ENCODE results near the gene ST6GAL1. TPM values are rescaled to one million over a fixed set of nuclear protein-coding genes. Genes with fewer than 3 reads are reported as not detected.

ST6GAL1 gene
- total and polyA plus RNA-seq, 9 donors = 9.4 to 17.3 (median 13.0) TPM

DNA sequence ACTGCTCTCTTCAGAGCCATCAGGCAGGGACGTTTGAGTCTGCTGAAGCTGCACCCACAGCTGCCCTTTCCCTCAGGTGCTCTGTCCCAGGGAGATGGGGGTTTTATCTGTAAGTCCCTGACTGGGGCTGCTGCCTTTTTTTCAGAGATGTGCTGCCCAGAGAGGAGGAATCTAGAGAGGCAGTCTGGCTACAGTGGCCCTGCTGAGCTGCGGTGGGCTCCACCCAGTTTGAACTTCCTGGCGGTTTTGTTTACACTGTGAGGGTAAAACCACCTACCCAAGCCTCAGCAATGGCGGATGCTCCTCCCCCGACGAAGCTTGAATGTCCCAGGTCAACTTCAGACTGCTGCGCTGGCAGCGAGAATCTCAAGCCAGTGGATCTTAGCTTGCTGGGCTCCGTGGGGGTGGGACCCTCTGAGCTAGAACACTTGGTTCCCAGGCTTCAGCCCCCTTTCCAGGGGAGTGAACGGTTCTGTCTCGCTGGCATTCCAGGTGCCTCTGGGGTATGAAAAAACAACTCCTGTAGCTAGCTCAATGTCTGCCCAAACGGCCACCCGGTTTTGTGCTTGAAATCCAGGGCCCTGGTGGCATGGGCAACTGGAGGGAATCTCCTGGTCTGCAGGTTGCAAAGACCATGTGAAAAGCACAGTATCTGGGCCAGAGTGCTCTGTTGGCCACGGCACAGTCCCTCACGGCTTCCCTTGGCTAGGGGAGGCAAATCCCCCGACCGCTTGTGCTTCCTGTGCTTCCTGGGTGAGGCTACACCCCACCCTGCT is 21.1 kb upstream of the ST6GAL1 start:
- Histone ChIP-seq H3K36me3 (ENCODE audit: control insufficient read depth, insufficient read depth, low read length) (no peaks in the 10 kb centered on the region), H3K4me3 (ENCODE audit: low read length) (no peak overlapping the region), H3K9me3 (replicated peaks; ENCODE audit: control insufficient read depth, low read depth, low read length) (no peaks in the 10 kb centered on the region), H3K27me3 (ENCODE audit: control insufficient read depth, insufficient read depth, low read length) (no peaks in the 10 kb centered on the region), H3K27ac (ENCODE audit: low read length) (no peak overlapping the region), H3K4me1 (ENCODE audit: control insufficient read depth, insufficient read depth, low read length) (no peaks in the 10 kb centered on the region)
- no peak for DNase-seq
- 72% methylated on average over 17 of the region's 17 CpGs for WGBS (ENCODE audit: insufficient coverage)

DNA sequence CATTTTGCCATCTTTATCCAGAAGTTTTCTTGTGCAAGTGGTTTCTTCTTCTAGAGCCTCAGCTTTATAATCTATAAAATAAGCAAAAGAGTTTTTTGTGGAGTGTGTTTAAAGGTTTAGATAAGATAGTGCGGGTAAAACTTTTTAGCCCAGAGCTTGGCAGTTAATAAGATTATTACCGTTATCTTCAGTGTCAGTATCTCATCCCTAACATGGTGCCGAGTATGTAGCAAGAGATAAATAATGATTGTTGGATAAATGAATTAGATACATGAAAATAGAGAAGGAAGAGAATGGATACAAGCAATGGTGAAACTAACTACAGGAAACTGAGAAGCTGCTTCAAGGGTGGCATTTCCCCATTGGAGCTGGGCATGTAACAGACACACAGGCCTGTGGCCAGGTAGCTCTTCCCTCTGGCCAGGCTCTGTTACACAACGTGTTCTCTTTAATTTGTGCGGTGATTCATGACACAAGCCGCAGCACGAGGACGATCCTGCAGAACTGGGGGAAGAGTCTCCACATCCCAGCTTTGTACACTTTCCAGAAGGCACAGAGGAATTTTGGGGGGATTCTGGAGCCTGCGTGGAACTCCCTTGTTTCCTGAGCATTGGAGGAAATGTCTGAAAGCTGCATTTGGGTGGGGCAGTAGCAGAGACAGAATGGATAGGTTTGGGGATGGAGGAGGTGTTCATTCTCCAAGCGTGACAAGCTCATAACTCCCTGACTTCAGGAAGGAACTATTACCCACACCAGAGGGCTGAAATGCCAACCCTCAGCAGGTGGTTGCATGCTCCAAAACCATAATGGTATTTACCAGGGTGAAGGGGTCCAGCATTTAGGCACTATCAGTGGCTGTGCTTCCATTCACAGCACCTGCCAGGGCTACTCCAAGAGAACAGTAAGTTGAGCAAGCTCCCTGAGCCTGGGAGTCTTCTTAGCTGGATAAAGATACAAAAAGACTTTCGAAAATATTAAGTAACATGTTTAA is 14.2 kb upstream of the ST6GAL1 start:
- Histone ChIP-seq H3K4me1 (ENCODE audit: control insufficient read depth, insufficient read depth, low read length) (no peaks in the 10 kb centered on the region), H3K27me3 (ENCODE audit: control insufficient read depth, insufficient read depth, low read length) (peaks cover 6% of the 10 kb centered on the region), H3K9me3 (replicated peaks; ENCODE audit: control insufficient read depth, low read depth, low read length) (no peaks in the 10 kb centered on the region), H3K4me3 (ENCODE audit: low read length) (no peak overlapping the region), H3K36me3 (ENCODE audit: control insufficient read depth, insufficient read depth, low read length) (no peaks in the 10 kb centered on the region), H3K27ac (ENCODE audit: low read length) (no peak overlapping the region)
- WGBS (ENCODE audit: insufficient coverage) = 39% methylated on average over 2 of the region's 11 CpGs
- no peak for DNase-seq

- no peak for DNase-seq
- WGBS (ENCODE audit: insufficient coverage) = 60% methylated on average over 1 of the region's 4 CpGs
- peaks cover 6% of the 10 kb centered on the region for H3K27me3 ChIP-seq (ENCODE audit: control insufficient read depth, insufficient read depth, low read length)
- no peaks in the 10 kb centered on the region for H3K9me3 ChIP-seq (replicated peaks; ENCODE audit: control insufficient read depth, low read depth, low read length)
- H3K27ac ChIP-seq (ENCODE audit: low read length) = no peak overlapping the region
- H3K36me3 ChIP-seq (ENCODE audit: control insufficient read depth, insufficient read depth, low read length) = no peaks in the 10 kb centered on the region
- no peaks in the 10 kb centered on the region for H3K4me1 ChIP-seq (ENCODE audit: control insufficient read depth, insufficient read depth, low read length)
- no peak overlapping the region for H3K4me3 ChIP-seq (ENCODE audit: low read length)
Observed at GRCh38 chr3:186917512-186918312, 12.6 kb upstream of the ST6GAL1 start.

DNA sequence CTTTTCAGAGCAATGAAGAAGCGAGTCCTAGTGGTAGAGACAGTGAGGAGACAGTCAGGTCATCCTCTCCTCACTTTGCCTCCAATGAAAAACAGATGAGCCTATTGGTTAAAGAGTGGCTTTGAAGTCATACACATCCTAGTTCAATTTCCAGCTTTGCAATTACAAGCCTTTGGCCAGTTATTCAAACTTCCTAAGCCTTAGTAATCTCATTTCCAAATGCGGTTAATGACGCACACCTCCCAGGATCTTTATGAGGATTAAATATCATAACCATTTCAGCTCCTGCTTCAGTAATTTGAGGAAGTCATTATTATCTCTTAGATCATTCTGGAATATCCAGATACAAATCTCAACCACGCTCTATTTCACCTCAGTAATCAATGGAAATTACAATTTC is 10.0 kb upstream of the ST6GAL1 start:
- no peaks in the 10 kb centered on the region for H3K4me1 ChIP-seq (ENCODE audit: control insufficient read depth, insufficient read depth, low read length)
- peaks cover 6% of the 10 kb centered on the region for H3K27me3 ChIP-seq (ENCODE audit: control insufficient read depth, insufficient read depth, low read length)
- H3K27ac ChIP-seq (ENCODE audit: low read length) = no peak overlapping the region
- DNase-seq = no peak
- no peaks in the 10 kb centered on the region for H3K9me3 ChIP-seq (replicated peaks; ENCODE audit: control insufficient read depth, low read depth, low read length)
- no peaks in the 10 kb centered on the region for H3K36me3 ChIP-seq (ENCODE audit: control insufficient read depth, insufficient read depth, low read length)
- H3K4me3 ChIP-seq (ENCODE audit: low read length) = no peak overlapping the region
- no CpG with 5 or more reads among the region's 4 CpGs for WGBS (ENCODE audit: insufficient coverage)

DNA sequence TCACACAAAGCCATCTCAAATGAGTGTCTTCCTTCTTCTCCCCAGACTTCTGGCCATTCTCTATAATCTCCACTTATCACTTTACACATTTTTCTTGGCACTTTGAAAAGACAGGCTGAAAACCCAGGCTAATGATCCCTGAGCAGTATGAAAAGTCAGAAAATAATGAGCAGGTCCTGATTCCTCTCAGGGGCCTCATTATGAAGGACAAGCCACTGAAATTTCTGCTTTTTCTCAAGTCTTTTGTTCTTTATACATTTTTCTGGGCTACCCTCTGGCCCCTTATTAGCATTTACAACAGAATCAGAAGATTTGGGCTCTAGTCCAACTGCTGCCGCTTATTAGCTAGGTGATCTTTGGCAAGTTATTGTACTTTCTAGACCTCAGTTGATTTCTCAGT is 9.5 kb upstream of the ST6GAL1 start:
- H3K27ac ChIP-seq (ENCODE audit: low read length) = no peak overlapping the region
- DNase-seq = no peak
- peaks cover 6% of the 10 kb centered on the region for H3K27me3 ChIP-seq (ENCODE audit: control insufficient read depth, insufficient read depth, low read length)
- no peaks in the 10 kb centered on the region for H3K4me1 ChIP-seq (ENCODE audit: control insufficient read depth, insufficient read depth, low read length)
- H3K36me3 ChIP-seq (ENCODE audit: control insufficient read depth, insufficient read depth, low read length) = no peaks in the 10 kb centered on the region
- no peak overlapping the region for H3K4me3 ChIP-seq (ENCODE audit: low read length)
- H3K9me3 ChIP-seq (replicated peaks; ENCODE audit: control insufficient read depth, low read depth, low read length) = no peaks in the 10 kb centered on the region
- no CpG with 5 or more reads among the region's 1 CpG for WGBS (ENCODE audit: insufficient coverage)

GRCh38 chr3:186921578-186921977 is 8.7 kb upstream of the ST6GAL1 start:
- Histone ChIP-seq H3K9me3 (replicated peaks; ENCODE audit: control insufficient read depth, low read depth, low read length) (no peaks in the 10 kb centered on the region), H3K4me1 (ENCODE audit: control insufficient read depth, insufficient read depth, low read length) (no peaks in the 10 kb centered on the region), H3K27ac (ENCODE audit: low read length) (no peak overlapping the region), H3K36me3 (ENCODE audit: control insufficient read depth, insufficient read depth, low read length) (no peaks in the 10 kb centered on the region), H3K27me3 (ENCODE audit: control insufficient read depth, insufficient read depth, low read length) (no peaks in the 10 kb centered on the region), H3K4me3 (ENCODE audit: low read length) (no peak overlapping the region)
- WGBS (ENCODE audit: insufficient coverage) = 86% methylated on average over 1 of the region's 3 CpGs
- DNase-seq = no peak

DNA sequence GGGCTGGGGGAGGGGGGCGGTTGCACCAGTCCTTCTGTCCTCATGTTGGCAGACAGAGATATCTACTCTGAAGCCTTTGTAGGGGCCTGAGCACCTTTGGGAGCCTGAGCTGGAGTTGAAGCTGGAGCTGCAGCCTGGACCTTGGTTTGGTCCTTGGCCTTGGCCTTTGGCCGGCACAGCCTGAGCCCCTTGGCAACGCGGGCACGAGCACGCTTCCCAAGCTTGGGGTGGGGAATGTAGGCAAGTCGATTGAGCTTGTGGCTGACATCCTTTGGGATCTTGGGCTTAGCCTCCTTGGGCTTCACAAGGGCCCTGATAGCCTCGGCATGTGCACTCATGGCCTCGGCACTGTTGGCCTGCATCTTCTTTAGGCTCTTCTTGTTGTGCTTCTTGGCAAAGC is 8.1 kb upstream of the ST6GAL1 start:
- H3K4me3 ChIP-seq (ENCODE audit: low read length) = no peak overlapping the region
- no peak overlapping the region for H3K27ac ChIP-seq (ENCODE audit: low read length)
- 93% methylated on average over 9 of the region's 9 CpGs for WGBS (ENCODE audit: insufficient coverage)
- H3K9me3 ChIP-seq (replicated peaks; ENCODE audit: control insufficient read depth, low read depth, low read length) = no peaks in the 10 kb centered on the region
- H3K4me1 ChIP-seq (ENCODE audit: control insufficient read depth, insufficient read depth, low read length) = no peaks in the 10 kb centered on the region
- H3K36me3 ChIP-seq (ENCODE audit: control insufficient read depth, insufficient read depth, low read length) = no peaks in the 10 kb centered on the region
- DNase-seq = no peak
- H3K27me3 ChIP-seq (ENCODE audit: control insufficient read depth, insufficient read depth, low read length) = no peaks in the 10 kb centered on the region

DNA sequence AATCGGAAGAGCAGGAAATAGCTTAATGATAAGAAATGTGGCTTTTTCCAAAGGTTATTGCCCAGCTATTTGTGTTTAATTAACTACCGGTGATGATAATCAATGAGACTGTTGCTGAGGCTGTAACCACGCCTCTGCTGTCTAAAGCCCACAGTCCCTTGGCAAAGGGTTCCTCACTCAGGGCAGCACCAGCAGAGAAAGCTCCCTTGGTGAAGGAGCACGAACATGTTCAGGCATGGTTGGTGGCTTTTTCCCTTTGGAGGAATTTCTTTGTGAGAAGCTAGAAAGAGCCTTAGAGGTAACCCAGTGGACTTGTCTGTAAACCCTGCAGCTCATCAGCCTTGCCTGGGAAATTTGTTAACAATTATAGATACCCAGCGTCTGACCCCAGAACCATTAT is 7.5 kb upstream of the ST6GAL1 start:
- Histone ChIP-seq H3K9me3 (replicated peaks; ENCODE audit: control insufficient read depth, low read depth, low read length) (no peaks in the 10 kb centered on the region), H3K27me3 (ENCODE audit: control insufficient read depth, insufficient read depth, low read length) (no peaks in the 10 kb centered on the region), H3K4me3 (ENCODE audit: low read length) (no peak overlapping the region), H3K36me3 (ENCODE audit: control insufficient read depth, insufficient read depth, low read length) (no peaks in the 10 kb centered on the region), H3K4me1 (ENCODE audit: control insufficient read depth, insufficient read depth, low read length) (no peaks in the 10 kb centered on the region), H3K27ac (ENCODE audit: low read length) (no peak overlapping the region)
- WGBS (ENCODE audit: insufficient coverage) = 82% methylated on average over 3 of the region's 5 CpGs
- DNase-seq = no peak

DNA sequence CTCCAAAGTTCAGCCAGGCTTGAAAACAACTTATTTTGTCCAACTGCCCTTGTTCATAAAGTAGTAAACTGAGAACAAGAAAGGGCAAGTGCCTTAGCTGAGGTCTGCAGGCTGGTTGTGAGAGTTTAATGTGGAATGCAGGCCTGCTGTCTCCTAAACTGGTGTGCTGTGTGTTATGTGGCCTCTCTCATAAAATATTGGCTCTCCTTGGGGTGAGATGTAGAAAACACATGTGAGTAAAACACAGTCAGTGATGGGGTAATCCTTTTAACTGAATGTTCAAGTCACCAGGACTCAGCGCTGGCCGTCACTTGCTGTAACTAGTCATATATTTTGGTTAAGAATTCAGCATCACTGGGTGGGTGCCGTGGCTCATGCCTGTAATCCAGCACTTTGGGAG is 7.1 kb upstream of the ST6GAL1 start:
- no peak for DNase-seq
- Histone ChIP-seq H3K27me3 (ENCODE audit: control insufficient read depth, insufficient read depth, low read length) (no peaks in the 10 kb centered on the region), H3K36me3 (ENCODE audit: control insufficient read depth, insufficient read depth, low read length) (no peaks in the 10 kb centered on the region), H3K27ac (ENCODE audit: low read length) (no peak overlapping the region), H3K9me3 (replicated peaks; ENCODE audit: control insufficient read depth, low read depth, low read length) (no peaks in the 10 kb centered on the region), H3K4me3 (ENCODE audit: low read length) (no peak overlapping the region), H3K4me1 (ENCODE audit: control insufficient read depth, insufficient read depth, low read length) (no peaks in the 10 kb centered on the region)
- WGBS (ENCODE audit: insufficient coverage) = 58% methylated on average over 3 of the region's 3 CpGs

- no CpG with 5 or more reads among the region's 1 CpG for WGBS (ENCODE audit: insufficient coverage)
- DNase-seq = no peak
- Histone ChIP-seq H3K9me3 (replicated peaks; ENCODE audit: control insufficient read depth, low read depth, low read length) (no peaks in the 10 kb centered on the region), H3K27me3 (ENCODE audit: control insufficient read depth, insufficient read depth, low read length) (peaks cover 7% of the 10 kb centered on the region), H3K4me1 (ENCODE audit: control insufficient read depth, insufficient read depth, low read length) (peaks cover 5% of the 10 kb centered on the region), H3K36me3 (ENCODE audit: control insufficient read depth, insufficient read depth, low read length) (no peaks in the 10 kb centered on the region), H3K27ac (ENCODE audit: low read length) (no peak overlapping the region), H3K4me3 (ENCODE audit: low read length) (no peak overlapping the region)
Observed at GRCh38 chr3:186925826-186926225, 4.5 kb upstream of the ST6GAL1 start.

All from muscle of leg (tissue), 11 donors.